ENCODE data around the gene CPED1. TPM values are rescaled to one million over a fixed set of nuclear protein-coding genes. Genes with fewer than 3 reads are reported as not detected.
"Not testable (repeated sequence)": the region's sequence is repeated elsewhere in the genome, so short reads cannot be mapped to it uniquely, and the experiment has no call there.

CPED1 gene
- total RNA-seq, 1 experiment from 2014 or later = 3.7 TPM

GRCh38 chr7:121313220-121313792 is 324.8 kb downstream of the CPED1 start:
- Histone ChIP-seq H3K9me3 (no peaks in the 10 kb centered on the region), H3K27me3 (no peaks in the 10 kb centered on the region), H3K36me3 (no peaks in the 10 kb centered on the region), H3K4me3 (no peak overlapping the region)
- no peak for DNase-seq

- no peaks in the 10 kb centered on the region for H3K36me3 ChIP-seq
- no peak overlapping the region for H3K4me3 ChIP-seq
- H3K9me3 ChIP-seq = no peaks in the 10 kb centered on the region
- DNase-seq = no peak
- H3K27me3 ChIP-seq = no peaks in the 10 kb centered on the region
Observed at GRCh38 chr7:121313793-121314676, 325.5 kb downstream of the CPED1 start.

- not testable (repeated sequence) for H3K4me3 ChIP-seq, DNase-seq, H3K9me3 ChIP-seq, H3K27me3 ChIP-seq, H3K36me3 ChIP-seq
Observed at GRCh38 chr7:121315170-121315569, 326.7 kb downstream of the CPED1 start.

GRCh38 chr7:121322460-121322859 is 333.9 kb downstream of the CPED1 start:
- H3K9me3 ChIP-seq = no peaks in the 10 kb centered on the region
- H3K4me3 ChIP-seq = no peak overlapping the region

GRCh38 chr7:121323515-121324302 is 335.2 kb downstream of the CPED1 start:
- no peak overlapping the region for H3K4me3 ChIP-seq
- DNase-seq = no peak
- H3K27me3 ChIP-seq = peaks cover 3% of the 10 kb centered on the region
- no peaks in the 10 kb centered on the region for H3K9me3 ChIP-seq
- no peaks in the 10 kb centered on the region for H3K36me3 ChIP-seq

More at GRCh38 chr7:121322460-121322859, 333.9 kb downstream of the CPED1 start:
- H3K27me3 ChIP-seq = no peaks in the 10 kb centered on the region
- H3K36me3 ChIP-seq = no peaks in the 10 kb centered on the region
- DNase-seq = no peak

- DNase-seq = no peak
- Histone ChIP-seq H3K36me3 (no peaks in the 10 kb centered on the region), H3K27me3 (peaks cover 37% of the 10 kb centered on the region), H3K4me3 (no peak overlapping the region), H3K9me3 (no peaks in the 10 kb centered on the region)
Observed at GRCh38 chr7:121327671-121328070, 339.2 kb downstream of the CPED1 start.

- DNase-seq = peak; percentile 10
- Histone ChIP-seq H3K9me3 (no peaks in the 10 kb centered on the region), H3K36me3 (no peaks in the 10 kb centered on the region), H3K27me3 (peaks cover 42% of the 10 kb centered on the region), H3K4me3 (no peak within 1 kb of the TSS)
Observed at GRCh38 chr7:121328508-121329190, 340.1 kb downstream of the CPED1 start, which contains the start of gene WNT16. Gene WNT16 (plus strand): TSS chr7:121329000. CDS start chr7:121329293, 293 bp downstream.

GRCh38 chr7:121329191-121330052 is 340.9 kb downstream of the CPED1 start:
- H3K27me3 ChIP-seq = peaks cover 49% of the 10 kb centered on the region
- no peaks in the 10 kb centered on the region for H3K36me3 ChIP-seq
- DNase-seq = peak; percentile 9
- no peak overlapping the region for H3K4me3 ChIP-seq
- H3K9me3 ChIP-seq = no peaks in the 10 kb centered on the region

GRCh38 chr7:121330053-121330833 is 341.7 kb downstream of the CPED1 start:
- Histone ChIP-seq H3K9me3 (no peaks in the 10 kb centered on the region), H3K36me3 (no peaks in the 10 kb centered on the region), H3K27me3 (peaks cover 57% of the 10 kb centered on the region), H3K4me3 (peak overlapping the region; percentile 22)
- no peak for DNase-seq

- H3K27me3 ChIP-seq = peaks cover 65% of the 10 kb centered on the region
- no peak overlapping the region for H3K4me3 ChIP-seq
- H3K9me3 ChIP-seq = no peaks in the 10 kb centered on the region
- no peaks in the 10 kb centered on the region for H3K36me3 ChIP-seq
- DNase-seq = no peak
Observed at GRCh38 chr7:121331048-121331447, 342.5 kb downstream of the CPED1 start.

GRCh38 chr7:121331574-121331973 is 343.1 kb downstream of the CPED1 start:
- no peak for DNase-seq
- no peaks in the 10 kb centered on the region for H3K9me3 ChIP-seq
- H3K36me3 ChIP-seq = no peaks in the 10 kb centered on the region
- H3K27me3 ChIP-seq = peaks cover 67% of the 10 kb centered on the region
- H3K4me3 ChIP-seq = no peak overlapping the region

GRCh38 chr7:121334376-121334775 is 345.9 kb downstream of the CPED1 start:
- H3K4me3 ChIP-seq = no peak overlapping the region
- no peaks in the 10 kb centered on the region for H3K9me3 ChIP-seq
- no peaks in the 10 kb centered on the region for H3K36me3 ChIP-seq
- DNase-seq = no peak
- peaks cover 61% of the 10 kb centered on the region for H3K27me3 ChIP-seq

- no peaks in the 10 kb centered on the region for H3K36me3 ChIP-seq
- peaks cover 54% of the 10 kb centered on the region for H3K27me3 ChIP-seq
- H3K4me3 ChIP-seq = no peak overlapping the region
- DNase-seq = no peak
- no peaks in the 10 kb centered on the region for H3K9me3 ChIP-seq
Observed at GRCh38 chr7:121334875-121335648, 346.6 kb downstream of the CPED1 start.

GRCh38 chr7:121336579-121336978 is 348.1 kb downstream of the CPED1 start:
- no peaks in the 10 kb centered on the region for H3K36me3 ChIP-seq

More at GRCh38 chr7:121336579-121336978, 348.1 kb downstream of the CPED1 start:
- no peaks in the 10 kb centered on the region for H3K9me3 ChIP-seq
- H3K4me3 ChIP-seq = no peak overlapping the region
- DNase-seq = no peak
- peaks cover 42% of the 10 kb centered on the region for H3K27me3 ChIP-seq
